ENCODE data around the gene AXL. TPM values are rescaled to one million over a fixed set of nuclear protein-coding genes. Genes with fewer than 3 reads are reported as not detected.

The AXL gene
- total and polyA plus RNA-seq, 9 donors = 18.1 to 67.7 (median 35.7) TPM

DNA sequence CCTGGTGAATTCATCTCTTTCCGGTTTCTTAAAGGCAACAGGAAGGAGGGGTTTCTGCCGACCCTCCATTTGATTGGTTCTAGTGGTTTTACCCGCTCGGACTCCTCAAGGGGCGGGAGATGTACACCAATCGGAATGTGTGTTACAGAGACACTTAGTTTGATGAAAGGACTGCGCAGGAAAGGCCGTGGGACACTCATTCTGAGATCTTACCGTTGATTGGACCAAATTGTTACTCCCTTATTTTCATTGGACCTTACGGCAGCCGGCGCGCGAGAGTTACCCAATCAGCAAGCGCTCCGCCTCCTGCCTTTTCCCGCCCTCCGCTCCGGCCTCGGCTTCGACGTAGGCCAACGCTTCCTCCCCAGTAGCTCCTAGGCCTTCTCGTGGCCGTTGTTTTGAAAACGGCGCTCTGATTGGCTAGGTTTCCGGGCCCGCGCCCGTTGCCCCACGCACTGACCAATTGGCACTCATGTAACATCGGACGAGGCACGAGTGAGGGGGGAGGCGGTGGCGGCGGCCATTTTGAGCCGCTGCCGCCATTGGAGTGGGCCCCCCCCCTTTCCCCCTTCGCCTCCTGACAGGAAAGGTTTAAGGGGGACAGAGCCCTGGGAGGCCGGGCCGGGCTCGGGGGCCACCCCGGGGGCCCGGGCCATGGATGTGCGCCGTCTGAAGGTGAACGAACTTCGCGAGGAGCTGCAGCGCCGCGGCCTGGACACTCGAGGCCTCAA lies 45.0 kb downstream of the AXL start, which contains the start of gene HNRNPUL1:
Gene HNRNPUL1 (plus strand): TSS at position 523 of the 731 bp plus-strand sequence. CDS start 132 bp downstream, at position 655.
- Histone ChIP-seq H3K36me3 (no peaks in the 10 kb centered on the region), H3K4me3 (peak within 1 kb of the TSS; percentile 100), H3K27me3 (no peaks in the 10 kb centered on the region), H3K9me3 (no peaks in the 10 kb centered on the region), H3K27ac (peak within 1 kb of the TSS; percentile 95 to 96), H3K4me1 (ENCODE audit: insufficient read depth) (peaks cover 3% of the 10 kb centered on the region)
- DNase-seq = peak; percentile 99 to 100 (median 99)
- TF ChIP-seq POLR2A (IDR thresholded peaks at IDR 0.05) = peak; percentile 48
- TF ChIP-seq CTCF (IDR thresholded peaks at IDR 0.05) = peak in 1 of 3 donors; percentile 56
- peak; percentile 3 for TF ChIP-seq EP300 (IDR thresholded peaks at IDR 0.05)
- intact Hi-C loops (cut with DNase I) = loop anchor here in 2 of 4 donors (5.0 to 10.0 kb wide), 3 partner anchors 43 to 59 kb away; no protein-coding TSS in a partner anchor
- 0 to 1% (median 0%) methylated on average over 55 of the region's 55 CpGs for WGBS, 3 donors

DNA sequence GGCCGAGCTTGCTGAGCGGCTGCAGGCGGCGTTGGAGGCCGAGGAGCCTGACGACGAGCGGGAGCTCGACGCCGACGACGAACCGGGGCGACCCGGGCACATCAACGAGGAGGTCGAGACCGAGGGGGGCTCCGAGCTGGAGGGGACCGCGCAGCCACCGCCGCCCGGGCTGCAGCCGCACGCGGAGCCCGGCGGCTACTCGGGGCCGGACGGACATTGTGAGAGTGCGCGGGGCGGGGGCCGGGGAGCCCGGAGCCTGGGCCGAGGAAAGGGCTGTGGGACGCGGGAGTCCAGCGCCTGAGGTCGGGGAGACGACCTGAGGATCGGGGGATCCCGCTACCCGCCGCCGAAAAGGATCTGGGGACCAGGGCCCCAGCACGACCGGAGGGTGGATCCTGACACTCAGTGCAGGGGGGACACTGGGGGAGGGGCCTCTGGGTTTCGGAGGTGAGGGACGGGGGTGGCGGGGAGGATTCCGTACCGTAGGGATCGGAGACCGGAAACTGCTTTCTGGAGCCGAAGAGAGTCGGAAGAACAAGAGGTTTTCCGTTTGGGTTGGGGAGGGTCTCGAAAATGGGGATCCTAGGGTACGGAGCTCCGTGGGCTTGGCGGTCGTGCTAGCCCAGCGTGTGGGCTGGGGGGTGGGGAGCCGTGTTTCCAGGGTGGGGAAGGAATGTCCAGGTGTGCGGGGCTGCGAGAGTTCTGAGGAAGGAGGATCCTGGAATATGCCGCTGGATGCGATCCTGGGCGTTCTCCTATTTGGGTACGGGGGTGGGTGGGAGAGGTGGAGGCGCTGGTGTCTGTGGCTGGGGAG lies 45.8 kb downstream of the AXL start:
- Histone ChIP-seq H3K4me3 (peak overlapping the region; percentile 100), H3K27me3 (no peaks in the 10 kb centered on the region), H3K9me3 (no peaks in the 10 kb centered on the region), H3K27ac (peak overlapping the region; percentile 93 to 96), H3K4me1 (ENCODE audit: insufficient read depth) (peaks cover 3% of the 10 kb centered on the region), H3K36me3 (no peaks in the 10 kb centered on the region)
- intact Hi-C loops (cut with DNase I) = loop anchor here in 3 of 4 donors (5.0 to 10.0 kb wide), 4 partner anchors 43 to 602 kb away; no protein-coding TSS in a partner anchor
- TF ChIP-seq CTCF (IDR thresholded peaks at IDR 0.05) (no peak), EP300 (IDR thresholded peaks at IDR 0.05) (no peak), POLR2A (IDR thresholded peaks at IDR 0.05) (no peak)
- WGBS, 3 donors = 0 to 1% (median 1%) methylated on average over 51 to 75 of the region's 75 CpGs
- DNase-seq = peak; percentile 61 to 78 (median 71)

- no peaks in the 10 kb centered on the region for H3K27me3 ChIP-seq
- peaks cover 3% of the 10 kb centered on the region for H3K4me1 ChIP-seq (ENCODE audit: insufficient read depth)
- DNase-seq = peak in 1 of 5 donors; percentile 30
- TF ChIP-seq POLR2A (IDR thresholded peaks at IDR 0.05) (no peak), EP300 (IDR thresholded peaks at IDR 0.05) (no peak)
- WGBS, 3 donors = 2 to 3% (median 2%) methylated on average over 17 of the region's 17 CpGs
- peak overlapping the region; percentile 100 for H3K4me3 ChIP-seq
- H3K9me3 ChIP-seq = no peaks in the 10 kb centered on the region
- no peaks in the 10 kb centered on the region for H3K36me3 ChIP-seq
- H3K27ac ChIP-seq = peak overlapping the region; percentile 93 to 96
- intact Hi-C loops (cut with DNase I) = loop anchor here in 2 of 4 donors (5.0 to 10.0 kb wide), 3 partner anchors 42 to 603 kb away; no protein-coding TSS in a partner anchor
Observed at GRCh38 chr19:41265395-41266153, 46.6 kb downstream of the AXL start.

DNA sequence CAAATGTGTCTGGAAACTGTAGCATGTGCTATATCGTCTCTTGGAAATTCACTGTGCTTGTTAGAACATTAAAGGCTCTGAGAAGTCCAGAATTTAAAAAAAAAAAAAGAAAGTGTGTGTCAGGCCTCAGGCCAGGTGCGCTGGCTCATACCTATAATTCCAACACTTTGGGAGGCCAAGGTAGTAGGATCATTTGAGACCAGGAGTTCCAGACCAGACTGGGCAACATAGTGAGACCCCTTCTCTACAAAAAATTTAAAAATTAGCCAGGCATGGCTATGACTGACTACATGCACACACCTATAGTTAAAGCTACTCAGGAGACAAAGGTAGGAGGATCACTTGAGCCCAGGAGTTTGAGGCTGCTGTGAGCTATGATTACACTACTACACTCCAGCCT lies 50.0 kb downstream of the AXL start:
- WGBS, 3 donors = 91 to 92% (median 92%) methylated on average over 2 of the region's 2 CpGs
- Histone ChIP-seq H3K36me3 (no peaks in the 10 kb centered on the region), H3K4me1 (ENCODE audit: insufficient read depth) (peaks cover 3% of the 10 kb centered on the region), H3K27me3 (no peaks in the 10 kb centered on the region), H3K27ac (no peak overlapping the region), H3K4me3 (no peak overlapping the region), H3K9me3 (no peaks in the 10 kb centered on the region)
- no peak for DNase-seq
- intact Hi-C loops (cut with DNase I) = loop anchor here in 2 of 4 donors (5.0 to 10.0 kb wide), 3 partner anchors 38 to 607 kb away; no protein-coding TSS in a partner anchor
- TF ChIP-seq POLR2A (IDR thresholded peaks at IDR 0.05) (no peak), CTCF (IDR thresholded peaks at IDR 0.05) (no peak), EP300 (IDR thresholded peaks at IDR 0.05) (no peak)
